ENCODE measurements around the gene ERICH4. TPM values are rescaled to one million over a fixed set of nuclear protein-coding genes. Genes with fewer than 3 reads are reported as not detected.

The ERICH4 gene
- total RNA-seq, 2 donors from 2014 or later = not detected

- Mint-ChIP-seq H3K36me3 (ENCODE audit: low read depth) (peaks cover 53% of the 10 kb centered on the region), H3K27ac (peak overlapping the region; percentile 15), H3K4me3 (no peak overlapping the region), H3K27me3 (ENCODE audit: insufficient read depth) (no peaks in the 10 kb centered on the region), H3K4me1 (peaks cover 3% of the 10 kb centered on the region), H3K9me3 (no peaks in the 10 kb centered on the region)
- Histone ChIP-seq H3K27me3 (ENCODE audit: control insufficient read depth, insufficient read depth, low read length, poor library complexity, severe bottlenecking) (no peaks in the 10 kb centered on the region), H3K36me3 (ENCODE audit: control insufficient read depth, insufficient read depth, low read length) (peaks cover 6% of the 10 kb centered on the region), H3K4me1 (ENCODE audit: control insufficient read depth, insufficient read depth, low read length) (no peaks in the 10 kb centered on the region), H3K27ac (ENCODE audit: low read depth, low read length) (no peak overlapping the region), H3K4me3 (ENCODE audit: low read length) (no peak overlapping the region), H3K9ac (ENCODE audit: extremely low read depth, low read length, poor library complexity, severe bottlenecking) (no peak overlapping the region), H3K9me3 (ENCODE audit: control insufficient read depth, low read length) (no peaks in the 10 kb centered on the region)
- TF ChIP-seq CTCF (conservative IDR thresholded peaks at IDR 0.05) = no peak
- WGBS, 2 experiments (ENCODE audit: insufficient coverage in 1 of 2, insufficient read length in 1 of 2) = 84 to 100% methylated on average over 1 to 6 of the region's 6 CpGs
- DNase-seq = no peak
Measured at GRCh38 chr19:41421314-41421713, 21.6 kb upstream of the ERICH4 start.

- H3K36me3 ChIP-seq (ENCODE audit: control insufficient read depth, insufficient read depth, low read length) = peaks cover 6% of the 10 kb centered on the region
- no peaks in the 10 kb centered on the region for H3K27me3 ChIP-seq (ENCODE audit: control insufficient read depth, insufficient read depth, low read length, poor library complexity, severe bottlenecking)
- H3K36me3 Mint-ChIP-seq (ENCODE audit: low read depth) = peaks cover 49% of the 10 kb centered on the region
- no peak overlapping the region for H3K4me3 Mint-ChIP-seq
- 94 to 98% methylated on average over 17 to 18 of the region's 20 CpGs for WGBS, 2 experiments (ENCODE audit: insufficient coverage in 1 of 2, insufficient read length in 1 of 2)
- H3K9me3 Mint-ChIP-seq = no peaks in the 10 kb centered on the region
- H3K9me3 ChIP-seq (ENCODE audit: control insufficient read depth, low read length) = no peaks in the 10 kb centered on the region
- H3K9ac ChIP-seq (ENCODE audit: extremely low read depth, low read length, poor library complexity, severe bottlenecking) = no peak overlapping the region
- no peak for TF ChIP-seq CTCF (conservative IDR thresholded peaks at IDR 0.05)
- H3K4me3 ChIP-seq (ENCODE audit: low read length) = no peak overlapping the region
- H3K27ac Mint-ChIP-seq = no peak overlapping the region
- H3K27me3 Mint-ChIP-seq (ENCODE audit: insufficient read depth) = no peaks in the 10 kb centered on the region
- DNase-seq = no peak
- no peaks in the 10 kb centered on the region for H3K4me1 ChIP-seq (ENCODE audit: control insufficient read depth, insufficient read depth, low read length)
- no peak overlapping the region for H3K27ac ChIP-seq (ENCODE audit: low read depth, low read length)
- peaks cover 9% of the 10 kb centered on the region for H3K4me1 Mint-ChIP-seq
Measured at GRCh38 chr19:41421973-41422372, 21.0 kb upstream of the ERICH4 start.

- Histone ChIP-seq H3K27ac (ENCODE audit: low read depth, low read length) (no peak overlapping the region), H3K4me3 (ENCODE audit: low read length) (no peak overlapping the region), H3K9ac (ENCODE audit: extremely low read depth, low read length, poor library complexity, severe bottlenecking) (no peak overlapping the region), H3K36me3 (ENCODE audit: control insufficient read depth, insufficient read depth, low read length) (peaks cover 6% of the 10 kb centered on the region), H3K4me1 (ENCODE audit: control insufficient read depth, insufficient read depth, low read length) (no peaks in the 10 kb centered on the region), H3K9me3 (ENCODE audit: control insufficient read depth, low read length) (no peaks in the 10 kb centered on the region), H3K27me3 (ENCODE audit: control insufficient read depth, insufficient read depth, low read length, poor library complexity, severe bottlenecking) (no peaks in the 10 kb centered on the region)
- no peak overlapping the region for H3K27ac Mint-ChIP-seq
- WGBS, 2 experiments (ENCODE audit: insufficient coverage in 1 of 2, insufficient read length in 1 of 2) = 89 to 94% methylated on average over 17 to 18 of the region's 18 CpGs
- H3K4me1 Mint-ChIP-seq = peaks cover 11% of the 10 kb centered on the region
- TF ChIP-seq CTCF (conservative IDR thresholded peaks at IDR 0.05) = no peak
- peaks cover 44% of the 10 kb centered on the region for H3K36me3 Mint-ChIP-seq (ENCODE audit: low read depth)
- no peak overlapping the region for H3K4me3 Mint-ChIP-seq
- H3K27me3 Mint-ChIP-seq (ENCODE audit: insufficient read depth) = no peaks in the 10 kb centered on the region
- no peaks in the 10 kb centered on the region for H3K9me3 Mint-ChIP-seq
- DNase-seq = no peak
Measured at GRCh38 chr19:41422456-41422855, 20.5 kb upstream of the ERICH4 start.
